Activated CD4-positive, CD25-positive, alpha-beta regulatory T cell treated with anti-CD3 and anti-CD28 coated beads, Interleukin-2, amount 50 U/mL, for 16 hours (primary cell): ENCODE data around the gene PTGDR2.
A peak's percentile ranks its signal among the peaks of the same experiment; 100 is the strongest.
"Not testable (repeated sequence)": the region's sequence is repeated elsewhere in the genome, so short reads cannot be mapped to it uniquely, and the experiment has no call there.

ENCODE experiments used
- DNase-seq: peaks from one replicate; pipeline ENCODE4 v3.0.0-alpha.2; 2020; ENCODE audit warnings: low read depth, low spot score

The PTGDR2 gene

DNA sequence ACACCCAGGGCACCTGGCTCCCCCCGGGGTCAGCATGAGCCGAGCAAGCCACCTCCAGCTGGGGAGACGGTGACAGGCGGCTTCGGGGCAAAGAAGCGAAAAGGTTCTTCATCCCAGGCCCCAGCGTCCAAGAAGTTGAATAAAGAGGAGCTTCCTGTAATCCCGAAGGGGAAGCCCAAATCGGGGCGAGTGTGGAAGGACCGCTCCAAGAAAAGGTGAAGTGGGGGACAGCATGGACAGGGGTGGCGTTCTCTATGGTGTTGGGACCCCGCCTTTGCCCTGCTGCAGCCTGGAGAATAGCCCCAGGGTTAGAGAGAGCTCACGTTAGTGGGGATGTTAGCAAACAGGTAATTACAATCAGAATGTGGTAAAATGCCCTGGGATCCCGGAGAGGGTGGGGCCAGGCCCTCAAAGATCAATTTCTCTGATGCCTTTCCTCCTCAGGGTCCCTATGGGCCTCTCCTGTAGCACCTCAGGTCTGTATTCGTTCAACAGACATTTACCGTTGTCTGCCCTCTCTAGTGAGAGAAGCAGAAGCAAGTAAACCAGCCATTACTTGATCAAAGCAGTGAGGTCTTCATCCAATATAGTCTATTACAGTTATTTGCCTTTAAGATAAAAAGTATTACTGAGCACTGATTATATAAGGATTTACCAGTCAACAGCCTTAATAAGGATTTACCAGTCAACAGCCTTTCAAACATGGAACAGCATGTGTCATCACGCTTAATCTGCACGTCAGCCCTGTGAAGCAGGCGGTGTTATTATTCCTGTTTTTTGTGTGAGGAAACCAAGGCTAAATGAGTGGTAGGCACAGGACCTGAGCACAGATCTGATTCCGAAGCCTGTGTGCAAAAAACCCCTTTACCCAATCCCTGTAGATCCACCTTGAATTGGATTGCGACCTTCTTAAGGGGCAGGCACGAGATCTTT is 12.8 kb downstream of the PTGDR2 start:
- DNase-seq: no peak

DNA sequence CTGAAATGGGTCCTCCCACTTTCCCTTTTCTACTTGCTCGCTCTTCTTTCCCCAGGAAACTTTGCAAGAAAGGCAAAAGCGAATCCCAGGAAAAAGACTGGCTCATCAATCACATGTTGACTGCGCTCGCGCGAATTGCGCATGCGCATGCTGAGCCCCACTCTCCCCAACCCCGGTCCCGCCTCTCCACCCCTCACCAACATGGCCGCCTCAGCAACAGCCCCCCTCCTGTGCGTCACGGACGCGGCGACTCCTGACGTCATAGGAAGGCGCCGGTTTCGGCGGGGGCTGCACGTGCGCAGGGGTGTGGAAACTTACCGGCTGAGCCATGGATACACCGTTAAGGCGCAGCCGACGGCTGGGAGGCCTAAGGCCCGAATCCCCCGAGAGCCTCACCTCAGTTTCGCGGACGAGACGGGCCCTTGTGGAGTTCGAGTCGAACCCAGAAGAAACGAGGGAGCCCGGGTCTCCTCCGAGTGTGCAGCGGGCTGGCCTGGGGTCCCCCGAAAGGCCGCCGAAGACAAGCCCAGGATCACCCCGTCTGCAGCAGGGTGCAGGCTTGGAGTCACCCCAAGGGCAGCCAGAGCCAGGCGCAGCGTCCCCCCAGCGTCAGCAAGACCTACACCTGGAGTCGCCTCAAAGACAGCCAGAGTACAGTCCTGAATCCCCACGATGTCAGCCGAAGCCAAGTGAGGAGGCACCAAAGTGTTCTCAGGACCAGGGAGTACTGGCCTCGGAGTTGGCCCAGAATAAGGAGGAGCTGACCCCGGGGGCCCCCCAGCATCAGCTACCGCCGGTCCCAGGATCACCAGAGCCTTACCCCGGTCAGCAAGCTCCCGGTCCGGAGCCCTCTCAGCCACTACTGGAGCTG is 13.7 kb downstream of the PTGDR2 start, which contains the start of gene CCDC86:
CCDC86 (plus strand) TSS at position 317 of the 871 bp plus-strand sequence; CDS start at position 329, 12 bp downstream.
- DNase-seq: peak; percentile 97

DNA sequence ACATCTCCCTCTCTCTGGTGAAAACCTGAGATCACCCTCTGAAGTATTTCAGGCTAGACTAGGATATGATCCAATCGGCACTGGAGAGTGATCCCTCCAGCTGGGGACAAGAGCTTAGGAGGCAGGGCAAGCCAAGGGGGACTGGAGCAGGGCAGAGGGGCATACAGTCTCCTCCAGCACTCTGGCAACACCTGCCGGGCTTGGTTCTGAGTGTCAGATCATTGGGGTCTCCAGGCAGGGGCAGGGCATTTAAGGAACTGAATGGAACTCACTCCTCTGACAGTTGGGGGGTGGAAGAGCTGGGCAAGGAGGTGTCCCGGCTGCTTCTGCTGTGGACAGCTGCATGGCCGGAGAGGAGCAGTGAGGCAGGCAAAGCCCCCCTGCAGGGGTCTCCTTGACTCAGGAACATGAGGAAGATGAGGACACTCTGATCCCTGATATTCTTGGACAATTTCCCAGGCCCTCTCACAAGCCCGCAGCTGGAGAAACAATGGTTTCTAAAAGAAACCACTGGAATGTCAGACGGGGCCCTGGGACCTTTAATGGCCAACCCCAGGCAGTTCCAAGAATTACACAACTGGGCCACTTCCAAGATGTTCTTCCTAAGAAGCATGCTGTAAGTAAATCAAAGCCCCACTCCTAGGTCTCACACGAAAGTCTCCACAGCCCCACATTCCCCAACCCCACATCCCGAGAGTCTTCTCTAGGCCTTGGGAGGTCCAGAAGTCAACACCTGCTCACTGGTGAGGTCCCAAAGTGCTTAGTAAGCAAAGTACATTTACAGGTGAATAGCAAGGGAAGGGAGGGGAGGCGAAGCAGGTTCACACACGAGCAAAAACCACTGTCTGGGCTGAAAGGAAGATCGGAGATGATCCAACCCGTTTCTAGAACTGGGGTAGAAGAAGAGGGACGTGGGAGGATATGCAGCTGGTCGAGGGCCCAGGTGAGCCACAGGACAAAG is 15.0 kb downstream of the PTGDR2 start:
- no peak for DNase-seq

DNA sequence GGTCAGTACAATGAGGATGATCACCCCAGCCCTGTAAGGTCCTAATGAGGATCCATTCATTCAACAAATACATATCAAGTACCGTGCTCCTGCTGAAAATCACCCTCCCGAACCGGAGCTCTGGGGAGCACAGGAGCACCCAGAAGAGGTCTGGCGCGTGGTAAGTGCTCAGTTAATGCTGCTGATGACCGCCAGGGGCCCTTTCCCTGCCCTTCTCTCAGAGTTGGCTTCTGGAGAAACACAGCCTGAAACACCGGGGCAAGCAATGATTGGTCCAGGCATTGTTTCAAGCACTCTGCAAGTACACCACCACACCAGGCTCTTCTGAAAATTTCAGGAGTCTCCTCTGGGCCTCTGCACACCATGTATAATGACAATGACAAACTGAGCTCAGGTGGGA is 17.6 kb downstream of the PTGDR2 start:
- no peak for DNase-seq

DNA sequence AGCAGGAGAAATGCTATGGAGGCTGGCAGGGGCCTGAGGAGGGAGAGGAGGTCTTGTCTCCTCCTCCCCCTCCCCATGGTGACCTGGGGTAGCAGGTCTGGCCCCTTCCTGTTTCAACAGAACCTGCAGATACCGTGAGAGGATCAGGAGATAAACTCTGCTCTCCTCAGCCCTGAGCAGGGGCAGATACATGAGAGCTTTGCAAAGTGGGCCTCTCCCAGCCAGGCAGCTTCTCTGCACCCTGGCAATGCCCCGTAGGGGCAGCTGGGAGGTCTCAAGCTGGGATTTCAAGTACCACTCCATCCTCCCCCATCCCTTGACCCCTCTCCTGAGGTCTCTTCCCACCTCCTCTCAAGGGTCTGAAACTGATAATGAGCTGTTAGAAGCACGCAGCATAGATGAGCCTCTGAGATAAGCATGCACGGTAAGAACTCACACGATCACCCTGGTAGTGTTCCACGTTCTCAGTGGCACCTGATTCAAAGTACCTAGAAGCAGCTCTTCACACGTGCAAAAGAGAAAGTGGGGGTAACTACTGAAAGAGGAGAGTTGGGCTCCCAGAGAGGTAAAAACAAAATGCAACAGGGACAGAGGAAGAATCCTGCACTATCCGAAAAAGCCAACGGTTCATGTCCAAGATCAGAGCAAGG is 18.8 kb downstream of the PTGDR2 start:
- DNase-seq: no peak

DNA sequence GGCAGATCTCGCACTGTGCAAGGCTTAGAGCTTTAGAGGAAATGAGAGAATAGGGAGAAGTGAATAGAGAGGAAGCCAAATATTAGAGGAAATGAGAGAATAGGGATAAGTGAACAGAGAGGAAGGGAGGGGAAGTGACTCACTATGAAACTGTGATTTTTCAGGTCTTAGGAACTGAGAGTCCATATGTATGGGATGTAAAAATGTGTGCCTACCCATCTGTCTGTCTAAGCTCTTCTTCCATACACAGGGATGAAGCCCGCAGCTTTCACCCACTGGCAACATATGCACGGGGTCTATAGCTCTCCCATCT is 20.3 kb downstream of the PTGDR2 start:
- DNase-seq: no peak

DNA sequence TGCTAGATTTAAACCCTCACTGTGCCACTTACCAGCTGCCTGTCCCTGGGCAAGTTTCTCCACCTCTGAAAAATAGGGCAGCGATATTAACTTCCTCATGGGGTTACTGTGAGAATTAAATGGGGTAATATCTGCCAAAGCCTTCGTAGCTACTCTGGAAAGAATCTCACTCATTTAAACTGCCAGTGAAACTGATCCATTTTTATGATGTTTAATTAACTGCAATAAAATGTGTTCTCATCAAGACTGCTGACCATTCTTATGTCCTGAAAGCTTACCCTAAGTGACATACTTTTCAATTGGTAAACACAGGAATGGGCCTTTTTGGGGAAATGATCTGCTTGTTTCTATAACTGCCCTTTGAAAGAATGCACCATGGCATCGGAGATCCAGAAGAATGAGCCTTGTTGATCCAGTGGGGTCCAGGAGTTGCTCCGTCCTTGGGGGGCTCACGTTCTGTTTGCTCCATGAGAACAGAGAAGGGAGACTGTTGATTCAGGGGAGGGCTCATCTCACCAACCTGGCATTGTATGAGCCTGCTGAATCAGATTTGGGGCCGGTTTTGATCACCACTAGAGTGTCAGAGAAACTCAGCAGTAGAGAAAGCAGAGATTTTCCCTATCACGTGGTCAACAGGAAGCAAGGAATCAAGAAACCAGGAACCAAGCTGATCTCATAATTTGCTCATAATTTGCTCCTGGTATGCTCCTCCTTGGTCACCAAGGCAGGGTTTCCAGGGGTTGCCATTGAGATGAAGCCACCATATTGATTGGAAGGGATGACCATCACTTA is 20.8 kb downstream of the PTGDR2 start:
- no peak for DNase-seq

DNA sequence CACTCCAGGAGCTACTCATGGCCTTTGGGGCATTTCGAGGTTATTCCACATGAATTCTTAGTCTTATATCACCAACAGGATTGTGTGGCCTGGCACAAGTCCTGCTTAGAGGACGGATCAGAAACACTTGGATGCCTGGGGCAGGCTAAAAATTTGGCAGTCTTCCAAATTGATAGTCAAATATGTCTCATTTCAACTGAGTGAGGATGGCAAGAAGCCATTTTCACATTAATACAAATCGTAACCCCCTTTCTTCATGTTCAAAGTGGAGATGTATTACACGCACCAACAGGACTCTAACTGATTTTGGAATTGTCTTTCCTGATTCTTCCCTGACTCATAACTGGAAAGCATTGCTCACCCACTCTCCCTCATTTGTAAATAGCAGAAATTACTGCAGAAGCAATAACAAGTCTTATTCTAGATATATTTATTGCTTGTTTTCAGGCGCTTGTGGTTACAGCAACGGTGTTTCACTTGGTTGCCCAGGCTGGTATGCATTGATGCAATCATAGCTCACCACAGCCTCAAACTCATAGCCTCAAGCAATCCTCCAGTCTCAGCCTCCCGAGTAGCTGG is 24.2 kb downstream of the PTGDR2 start:
- no peak for DNase-seq

DNA sequence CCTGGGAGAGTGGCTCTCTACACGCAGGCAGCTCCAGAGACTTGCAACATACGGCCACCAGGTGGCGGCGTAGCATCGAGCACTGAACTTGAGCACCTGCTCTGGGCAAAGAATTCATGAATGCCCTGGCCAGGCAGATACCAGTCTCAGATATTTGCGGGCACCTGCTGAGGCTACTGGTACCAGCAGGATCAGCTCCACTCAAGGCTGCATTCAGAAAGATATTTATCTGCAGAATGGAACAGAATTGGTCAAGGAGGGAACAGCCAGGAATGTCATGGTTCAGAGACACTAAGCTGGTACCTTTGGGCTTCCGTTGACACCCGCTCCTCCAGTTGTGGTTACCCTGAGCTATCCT is 24.6 kb downstream of the PTGDR2 start:
- peak; percentile 66 for DNase-seq

DNA sequence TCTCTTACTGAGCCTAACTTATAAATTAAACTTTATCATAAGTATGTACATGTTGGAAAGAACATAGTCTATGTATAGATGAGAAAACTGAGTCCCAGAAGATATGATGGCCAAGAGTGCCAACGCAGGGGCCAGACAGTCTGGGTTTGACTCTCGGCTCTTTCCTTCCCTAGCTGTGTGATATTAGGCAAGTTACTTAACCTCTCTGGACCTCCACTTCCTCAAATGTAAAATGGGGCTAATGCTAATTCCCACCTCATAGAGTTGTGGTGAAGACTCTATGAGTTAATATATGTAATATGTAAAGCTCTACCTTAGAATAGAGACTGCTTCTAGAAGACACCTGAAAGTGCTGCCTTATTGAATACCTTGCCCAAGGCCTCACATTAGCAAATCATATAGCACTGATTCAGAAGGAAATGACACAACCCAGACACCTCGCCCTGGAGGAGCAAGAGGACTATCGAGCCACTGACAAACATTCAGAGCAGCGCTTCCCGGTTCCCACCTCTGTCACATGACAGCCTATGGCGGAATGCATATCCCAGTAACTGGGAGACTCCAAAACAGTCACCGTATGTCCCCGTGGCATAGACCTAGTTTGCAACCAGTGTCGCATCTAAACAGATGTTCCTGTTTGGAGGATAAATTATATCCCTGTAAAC is 25.1 kb downstream of the PTGDR2 start:
- no peak for DNase-seq

DNA sequence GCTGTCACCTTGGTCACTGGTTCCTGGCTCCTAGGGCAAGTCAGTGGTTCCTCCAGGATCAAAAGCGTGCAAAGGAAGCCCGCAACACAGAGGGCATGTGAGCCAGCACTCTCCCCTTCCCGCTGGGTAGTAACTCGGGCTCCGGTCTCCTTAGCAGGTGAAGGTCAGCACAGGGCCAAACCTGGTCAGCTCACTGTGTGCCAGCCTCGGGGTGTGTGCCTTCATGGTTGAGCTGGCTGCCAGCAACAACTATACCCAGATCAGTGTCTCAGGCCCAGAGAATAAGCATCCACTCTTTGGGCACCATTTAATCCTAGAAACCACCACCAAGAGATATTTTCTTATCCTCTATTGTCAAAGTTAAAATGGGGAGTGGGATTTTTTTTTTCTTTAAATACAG is 30.0 kb downstream of the PTGDR2 start:
- no peak for DNase-seq

DNA sequence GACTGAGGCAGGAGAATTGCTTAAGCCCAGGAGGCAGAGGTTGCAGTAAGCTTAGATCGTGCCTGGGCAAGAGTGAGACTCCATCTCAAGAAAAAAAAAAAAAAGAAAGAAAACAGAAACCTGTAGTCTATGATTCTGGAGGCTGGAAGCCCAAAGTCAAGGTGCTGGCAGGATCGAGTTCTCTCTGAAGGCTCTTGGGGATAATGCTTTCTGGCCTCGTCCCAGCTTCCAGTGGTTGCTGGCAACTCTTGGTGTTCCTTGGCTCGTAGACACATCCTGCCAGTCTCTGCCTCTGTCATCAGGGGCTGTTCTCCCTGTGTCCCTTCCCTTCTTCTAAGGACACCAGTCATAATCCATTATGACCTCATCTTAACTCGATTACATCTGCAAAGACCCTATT is 30.6 kb downstream of the PTGDR2 start:
- DNase-seq: no peak

DNA sequence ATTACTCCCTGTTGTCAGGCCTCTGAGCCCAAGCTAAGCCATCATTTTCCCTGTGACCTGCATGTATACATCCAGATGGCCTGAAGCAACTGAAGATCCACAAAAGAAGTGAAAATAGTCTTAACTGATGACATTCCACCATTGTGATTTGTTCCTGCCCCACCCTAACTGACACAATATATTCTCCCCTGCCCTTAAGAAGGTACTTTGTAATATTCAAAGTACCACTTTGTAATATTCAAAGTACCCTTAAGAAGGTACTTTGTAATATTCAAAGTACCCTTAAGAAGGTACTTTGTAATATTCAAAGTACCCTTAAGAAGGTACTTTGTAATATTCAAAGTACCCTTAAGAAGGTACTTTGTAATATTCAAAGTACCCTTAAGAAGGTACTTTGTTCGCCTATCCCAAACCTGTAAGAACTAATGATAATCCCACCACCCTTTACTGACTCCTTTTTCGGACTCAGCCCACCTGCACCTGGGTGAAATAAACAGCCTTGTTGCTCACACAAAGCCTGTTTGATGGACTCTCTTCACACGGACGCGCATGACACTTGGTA is 31.9 kb downstream of the PTGDR2 start:
- DNase-seq: not testable (repeated sequence)

DNA sequence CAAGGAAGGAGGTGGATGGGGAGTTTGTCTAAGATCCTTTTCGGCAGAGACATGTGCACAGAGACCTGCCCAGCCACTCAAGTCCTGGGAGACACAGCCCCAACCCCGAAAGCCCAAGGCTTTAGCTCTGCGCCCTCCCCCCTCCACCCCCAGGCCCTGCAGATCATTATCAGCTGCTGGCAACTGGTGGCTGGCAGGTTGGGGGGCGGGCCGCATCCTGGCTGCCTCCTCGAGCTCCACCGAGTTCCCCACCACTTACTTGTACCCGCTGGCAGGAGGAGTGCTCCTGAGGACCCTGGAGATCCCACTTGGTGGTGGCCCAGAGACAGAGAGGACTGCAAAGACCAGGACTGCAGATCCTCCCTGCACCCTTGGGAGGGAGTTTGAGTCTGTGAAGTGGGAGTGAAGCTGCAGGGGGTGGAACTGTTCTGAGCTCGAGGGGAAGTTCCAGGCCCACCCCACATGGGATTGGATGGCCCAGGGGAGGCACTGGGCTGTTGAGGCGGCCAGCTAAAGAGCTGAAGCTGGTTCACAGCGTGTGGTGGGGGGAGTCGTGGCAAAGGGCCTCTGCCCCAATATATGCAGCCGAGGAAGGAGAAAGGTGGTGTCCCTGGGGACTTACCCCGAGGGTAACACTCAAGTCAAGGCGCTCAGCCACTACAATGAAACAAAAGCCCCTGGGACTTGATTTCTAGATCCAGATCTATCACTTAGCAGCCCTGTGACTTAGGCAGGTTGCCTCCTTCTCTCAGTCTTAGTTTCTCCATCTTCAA is 33.7 kb downstream of the PTGDR2 start:
- no peak for DNase-seq

DNA sequence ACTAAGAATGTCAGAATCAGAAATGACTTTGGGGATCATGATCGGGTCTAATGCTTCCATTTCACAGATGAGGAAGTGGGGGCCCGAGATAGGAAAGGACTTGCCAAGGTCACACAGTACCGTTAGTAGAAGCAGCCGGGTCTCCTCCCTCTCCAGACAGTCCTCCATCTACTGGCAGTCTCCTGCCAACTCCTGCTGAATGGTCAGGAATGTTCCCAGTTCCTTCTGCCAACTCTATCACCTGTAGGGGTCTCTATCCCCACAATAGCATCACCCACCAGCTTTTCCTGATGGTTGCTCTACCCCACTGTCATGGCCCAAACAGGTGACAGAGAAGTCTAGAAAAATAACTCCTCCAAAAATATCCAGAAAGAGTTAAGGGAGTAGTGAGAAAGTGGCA is 37.7 kb downstream of the PTGDR2 start:
- DNase-seq: no peak

DNA sequence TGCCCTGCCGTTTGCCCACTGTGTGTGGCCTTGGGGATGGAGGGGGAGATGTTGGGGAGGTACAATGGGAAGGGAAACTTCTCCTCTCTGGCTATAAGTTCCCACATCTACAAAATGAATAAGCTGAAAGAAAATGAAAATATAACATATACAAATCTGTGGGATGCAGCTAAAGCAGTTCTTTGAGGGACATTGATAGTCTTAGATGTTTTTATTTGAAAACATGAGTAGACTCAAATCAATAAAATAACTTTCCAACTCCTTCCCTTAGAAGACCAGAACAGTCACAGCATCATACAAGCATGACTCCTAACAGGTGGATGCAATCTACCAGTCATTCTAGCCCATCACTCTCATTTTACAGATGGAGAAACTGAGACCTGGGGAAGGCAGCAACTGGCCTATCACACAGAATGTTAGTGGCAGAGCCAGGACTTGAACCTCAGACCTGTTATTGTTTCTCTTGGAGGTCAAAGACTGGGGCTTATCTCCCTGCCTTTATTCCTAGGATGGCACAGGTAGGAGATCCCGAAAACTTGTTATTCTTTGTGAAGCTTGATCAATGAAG is 39.1 kb downstream of the PTGDR2 start:
- no peak for DNase-seq

DNA sequence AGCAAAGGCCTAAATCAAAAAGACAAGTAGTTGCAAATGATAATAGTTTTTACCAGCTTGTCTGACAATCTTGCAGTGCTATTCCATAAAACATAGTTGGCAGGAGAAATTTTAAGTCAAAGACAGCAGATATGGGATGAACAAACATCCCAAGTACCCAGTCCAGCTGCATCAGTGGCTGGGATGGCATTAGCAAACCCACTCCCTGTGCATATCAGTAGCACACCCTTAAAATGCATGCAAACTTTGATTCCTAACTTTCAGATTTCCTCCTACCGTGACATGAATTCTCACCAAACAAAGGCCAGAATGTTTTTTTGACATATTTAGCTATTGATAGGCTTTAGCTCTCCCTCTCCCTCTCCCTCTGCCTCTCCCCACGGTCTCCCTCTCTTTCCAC is 41.6 kb downstream of the PTGDR2 start:
- DNase-seq: no peak

DNA sequence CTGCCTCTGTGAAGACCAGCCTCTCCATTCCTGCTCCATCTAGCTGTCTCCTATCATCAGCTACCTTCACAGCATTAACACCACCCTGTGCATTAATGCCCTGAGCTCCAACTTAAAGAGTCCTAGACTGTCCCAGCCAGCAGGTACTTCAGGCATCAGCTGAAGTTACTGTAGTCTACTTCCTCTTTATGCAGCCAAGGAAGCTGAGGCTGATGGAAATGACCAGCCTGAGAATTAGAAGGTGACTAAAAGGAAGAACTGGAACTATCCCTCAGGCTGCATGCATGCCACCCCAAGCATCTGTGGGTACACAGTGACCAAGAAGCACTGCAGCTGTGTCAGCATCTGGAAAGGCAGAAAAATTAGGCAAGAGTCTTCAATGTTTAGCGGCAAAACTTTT is 42.4 kb downstream of the PTGDR2 start:
- no peak for DNase-seq
